HCT116 (cell line): Measurements from ENCODE around the gene ANKS1A. TPM values are rescaled to one million over a fixed set of nuclear protein-coding genes. Genes with fewer than 3 reads are reported as not detected.

Source experiments
- ATAC-seq: fragments of 200-7000 bp; cut with Tn5 transposase; 2 replicates; pipeline ENCODE4 v1.9.1; 2020; ENCODE audit warnings: mild to moderate bottlenecking, moderate library complexity
- BruUV-seq: library from RNA; stranded (reverse); fragments of 400-500 nt; replicated peaks from 2 replicates; lab custom pipeline; 2021; lab: Mats Ljungman, UMichigan
- CTCF ChIA-PET: fragments of 300-600 bp; sonication (Branson Sonifier 250); formaldehyde crosslinking; loops from one replicate; lab custom pipeline; 2021; ENCODE audit warnings: antibody characterized with exemption; lab: Charles Lee
- POLR2A ChIA-PET: fragments of 300-600, 350-600 bp; sonication (Branson Sonifier 250); formaldehyde crosslinking; loops from one replicate; lab custom pipeline; 2021; ENCODE audit warnings: antibody characterized with exemption; lab: Charles Lee
- RAD21 ChIA-PET, 2 experiments: fragments of 300-600 bp; sonication (Branson Sonifier 250); formaldehyde crosslinking; loops; one replicate each; lab custom pipeline; 2023; ENCODE audit warnings: low total read pairs in 2 of 2; ENCODE audit not compliant: uncharacterized antibody in 2 of 2, unreplicated experiment in 2 of 2, low non-redundant PET in 1 of 2; lab: Charles Lee
- DNase-seq: peaks from one replicate; pipeline ENCODE4 v3.0.0-alpha.2; 2010; ENCODE audit warnings: low read depth, low spot score
- H2AFZ ChIP-seq: fragments of 200-600 bp; shearing (Covaris generic), sonication (generic); 2 replicates; pipeline ENCODE4 v1.6.1; 2017; ENCODE audit warnings: low read depth, mixed run types, mixed read lengths, antibody characterized with exemption, low read length; ENCODE audit not compliant: poor library complexity, severe bottlenecking
- H3K27ac ChIP-seq: 2 replicates; pipeline ENCODE4 v1.5.1; 2012; ENCODE audit warnings: low read depth, low read length
- H3K27me3 ChIP-seq: fragments of 200-600 bp; sonication (generic); 2 replicates; pipeline ENCODE4 v1.6.1; 2016; ENCODE audit warnings: mixed run types, low read length, mixed read lengths; ENCODE audit not compliant: insufficient read depth
- H3K36me3 ChIP-seq, 2 experiments: fragments of 200-500 bp in 1 of 2; fragments of 200-600 bp in 1 of 2; sonication (Bioruptor generic) in 1 of 2; sonication (generic) in 1 of 2; 2 replicates each; pipeline versions ENCODE4 v1.5.1 to v1.6.1; 2014 to 2016; ENCODE audit warnings: low read length in 2 of 2, inconsistent platforms in 1 of 2, mixed read lengths in 1 of 2, mixed run types in 1 of 2; ENCODE audit not compliant: insufficient read depth in 2 of 2, control insufficient read depth in 1 of 2
- H3K4me1 ChIP-seq, 2 experiments: fragments of 200-600 bp in 1 of 2; sonication (generic) in 1 of 2; 2 replicates each; pipeline versions ENCODE4 v1.5.1 to v1.6.1; 2012 to 2017; ENCODE audit warnings: low read length in 2 of 2, inconsistent platforms in 1 of 2, mild to moderate bottlenecking in 1 of 2, mixed read lengths in 1 of 2, mixed run types in 1 of 2, moderate library complexity in 1 of 2; ENCODE audit not compliant: insufficient read depth in 2 of 2, control insufficient read depth in 1 of 2
- H3K4me2 ChIP-seq: fragments of 200-600 bp; sonication (generic); 2 replicates; pipeline ENCODE4 v1.6.1; 2017; ENCODE audit warnings: mixed run types, low read length, mixed read lengths
- H3K4me3 ChIP-seq, 2 experiments: fragments of 200-600 bp in 1 of 2; sonication (generic) in 1 of 2; replicated peaks in 1 of 2; 2 replicates each; pipeline ENCODE4 v1.5.1; 2011 to 2016; ENCODE audit warnings: low read length in 2 of 2, control low read depth in 1 of 2, low read depth in 1 of 2, mild to moderate bottlenecking in 1 of 2, mixed read lengths in 1 of 2, mixed run types in 1 of 2
- H3K79me2 ChIP-seq: fragments of 200-600 bp; sonication (generic); 2 replicates; pipeline ENCODE4 v1.6.1; 2017; ENCODE audit warnings: mild to moderate bottlenecking, mixed run types, low read length, moderate library complexity, mixed read lengths; ENCODE audit not compliant: insufficient read depth
- H3K9ac ChIP-seq: fragments of 200-600 bp; sonication (generic); 2 replicates; pipeline ENCODE4 v1.6.1; 2016; ENCODE audit warnings: low read length, mixed read lengths
- H3K9me2 ChIP-seq: fragments of 200-600 bp; sonication (generic), shearing (Covaris generic); 2 replicates; pipeline ENCODE4 v1.6.1; 2017; ENCODE audit warnings: mixed run types, mild to moderate bottlenecking, moderate library complexity; ENCODE audit not compliant: insufficient read depth
- H3K9me3 ChIP-seq, 2 experiments: fragments of 200-500 bp in 1 of 2; fragments of 200-600 bp in 1 of 2; sonication (Bioruptor generic) in 1 of 2; sonication (generic) in 1 of 2; 2 replicates each; pipeline ENCODE4 v1.6.1; 2014 to 2017; ENCODE audit warnings: low read length in 2 of 2, mixed read lengths in 2 of 2, inconsistent platforms in 1 of 2, low read depth in 1 of 2, mild to moderate bottlenecking in 1 of 2, mixed run types in 1 of 2, moderate library complexity in 1 of 2; ENCODE audit not compliant: control insufficient read depth in 1 of 2, insufficient read depth in 1 of 2
- H4K20me1 ChIP-seq: fragments of 200-600 bp; sonication (generic), shearing (Covaris generic); 2 replicates; pipeline ENCODE4 v1.6.1; 2017; ENCODE audit warnings: mixed run types, mild to moderate bottlenecking, moderate library complexity; ENCODE audit not compliant: insufficient read depth
- CBX3 ChIP-seq: IDR thresholded peaks from 2 replicates; pipeline ENCODE4 v1.6.1; 2012; ENCODE audit warnings: low read depth
- CEBPB ChIP-seq: IDR thresholded peaks from 2 replicates; pipeline ENCODE4 v1.6.1; 2012; ENCODE audit warnings: low read depth
- EGR1 ChIP-seq: IDR thresholded peaks from 2 replicates; pipeline ENCODE4 v1.6.1; 2012; ENCODE audit warnings: low read depth
- ELF1 ChIP-seq: IDR thresholded peaks from 2 replicates; pipeline ENCODE4 v1.6.1; 2012; ENCODE audit warnings: low read depth, borderline replicate concordance
- EZH2 ChIP-seq: fragments of 200-600 bp; sonication (generic); IDR thresholded peaks from 2 replicates; pipeline ENCODE4 v1.6.1; 2017; ENCODE audit warnings: antibody characterized with exemption, mixed run types
- JUND ChIP-seq: IDR thresholded peaks from 2 replicates; pipeline ENCODE4 v1.6.1; 2012
- POLR2A ChIP-seq: IDR thresholded peaks from 2 replicates; pipeline ENCODE4 v1.7.0; 2011; ENCODE audit warnings: borderline replicate concordance; ENCODE audit not compliant: insufficient read depth, insufficient read length; ENCODE audit errors: extremely low read depth
- RAD21 ChIP-seq: IDR thresholded peaks from 2 replicates; pipeline ENCODE4 v1.6.1; 2012; ENCODE audit warnings: low read depth, mild to moderate bottlenecking
- REST ChIP-seq: IDR thresholded peaks from 2 replicates; pipeline ENCODE4 v1.6.1; 2012; ENCODE audit warnings: low read depth
- SIN3A ChIP-seq: IDR thresholded peaks from 2 replicates; pipeline ENCODE4 v1.6.1; 2012; ENCODE audit warnings: low read depth
- SP1 ChIP-seq: IDR thresholded peaks from 2 replicates; pipeline ENCODE4 v1.6.1; 2012; ENCODE audit warnings: low read depth
- SRF ChIP-seq: IDR thresholded peaks from 2 replicates; pipeline ENCODE4 v1.6.1; 2012; ENCODE audit warnings: low read depth
- YY1 ChIP-seq: IDR thresholded peaks from 2 replicates; pipeline ENCODE4 v1.6.1; 2011; ENCODE audit warnings: low read length, low read depth, moderate library complexity, mild to moderate bottlenecking; ENCODE audit not compliant: insufficient replicate concordance; ENCODE audit errors: extremely low read depth
- ZFX ChIP-seq: fragments of 450-650 bp; IDR thresholded peaks from 2 replicates; pipeline ENCODE4 v1.6.1; 2017
- ZNF274 ChIP-seq: fragments of 200-500 bp; sonication (Bioruptor generic); IDR thresholded peaks from 2 replicates; pipeline ENCODE4 v1.6.1; 2014; ENCODE audit warnings: mild to moderate bottlenecking, low read depth, low read length, inconsistent platforms
- intact Hi-C: fragments of 100-400 bp; cut with micrococcal nuclease; formaldehyde crosslinking; loops from 2 replicates; pipeline ENCODE4 v1.10.0; 2022
- total RNA-seq: library from RNA; stranded (reverse); gene quantifications from one replicate; pipeline ENCODE4 v1.2.1, GENCODE V29; 2021; ENCODE audit not compliant: unreplicated experiment

Gene ANKS1A
- total RNA-seq, 1 experiment from 2014 or later = 20.6 TPM

GRCh38 chr6:34957231-34957783, 68.3 kb downstream of the ANKS1A start:
- DNase-seq = no peak
- Histone ChIP-seq H4K20me1 (no peaks in the 10 kb centered on the region), H3K27me3 (no peaks in the 10 kb centered on the region), H3K4me3 (no peak overlapping the region), H3K27ac (no peak overlapping the region), H3K4me1 (peaks cover 10 to 15% of the 10 kb centered on the region in 2 experiments; a peak in 3 of 4 replicates), H3K9ac (no peak overlapping the region), H3K79me2 (peaks cover 9% of the 10 kb centered on the region; the same call in 1 of the 2 replicates), H3K9me2 (no peaks in the 10 kb centered on the region), H3K36me3 (no peaks in the 10 kb centered on the region), H3K4me2 (no peak overlapping the region), H2AFZ (no peak overlapping the region), H3K9me3 (no peaks in the 10 kb centered on the region)
- BruUV-seq = no TSS peak
- ChIA-PET CTCF (no interaction called here), POLR2A (no interaction called here), RAD21 (no interaction called here)
- intact Hi-C loops = no loop called here
- no peak for ATAC-seq
- no peak for TF ChIP-seq RAD21
- TF ChIP-seq YY1 = no peak
- TF ChIP-seq REST = no peak

GRCh38 chr6:34958734-34959133, 69.7 kb downstream of the ANKS1A start:
- DNase-seq (no peak), ATAC-seq (no peak)
- Histone ChIP-seq H3K79me2 (peaks cover 13% of the 10 kb centered on the region; the same call in 1 of the 2 replicates), H3K9ac (no peak overlapping the region), H3K9me2 (no peaks in the 10 kb centered on the region), H2AFZ (no peak overlapping the region), H3K27ac (no peak overlapping the region), H3K4me2 (no peak overlapping the region), H4K20me1 (no peaks in the 10 kb centered on the region), H3K36me3 (no peaks in the 10 kb centered on the region), H3K27me3 (no peaks in the 10 kb centered on the region), H3K4me3 (no peak overlapping the region), H3K4me1 (peaks cover 3 to 5% of the 10 kb centered on the region in 2 experiments; a peak in 3 of 4 replicates), H3K9me3 (no peaks in the 10 kb centered on the region)
- no TSS peak for BruUV-seq
- POLR2A ChIA-PET = no interaction called here
- intact Hi-C loops = no loop called here
- RAD21 ChIA-PET = no interaction called here
- CTCF ChIA-PET = no interaction called here
- TF ChIP-seq RAD21 (no peak), EGR1 (no peak), ZNF274 (no peak), SIN3A (no peak), SRF (no peak), ELF1 (no peak), JUND (no peak), CBX3 (no peak), EZH2 (no peak), CEBPB (no peak), ZFX (no peak), YY1 (no peak), SP1 (no peak), POLR2A (no peak)
